T-helper 2 cell treated with Interferon-gamma antibody and Interleukin-4, amounts not matched to agents 100 ng/mL and 5 ng/mL, for 36 hours (primary cell): ENCODE data around the gene TYW1. TPM values are rescaled to one million over a fixed set of nuclear protein-coding genes. Genes with fewer than 3 reads are reported as not detected.
"Not testable (repeated sequence)": the region's sequence is repeated elsewhere in the genome, so short reads cannot be mapped to it uniquely, and the experiment has no call there.

Experiments
- intact Hi-C: fragments of 100-400 bp; cut with micrococcal nuclease; formaldehyde crosslinking; loops from one replicate; pipeline ENCODE4 v1.15.1; 2023
- total RNA-seq: library from RNA; stranded (reverse); gene quantifications from 2 replicates; pipeline ENCODE4 v1.2.3, GENCODE V29; 2022

Gene TYW1
- total RNA-seq, 1 donor from 2014 or later: 19.5 TPM

GRCh38 chr7:67189801-67190465 is 193.3 kb downstream of the TYW1 start:
- intact Hi-C loops: not testable (repeated sequence)

- intact Hi-C loops: not testable (repeated sequence)
These were observed 194.5 kb downstream of the TYW1 start for GRCh38 chr7:67191002-67191720.

GRCh38 chr7:67192123-67192702 is 195.6 kb downstream of the TYW1 start:
- intact Hi-C loops: not testable (repeated sequence)

- intact Hi-C loops: not testable (repeated sequence)
These were observed 196.4 kb downstream of the TYW1 start for GRCh38 chr7:67192889-67193613.

GRCh38 chr7:67196176-67196575 is 199.5 kb downstream of the TYW1 start:
- intact Hi-C loops: not testable (repeated sequence)

GRCh38 chr7:67198865-67199526 is 202.4 kb downstream of the TYW1 start:
- intact Hi-C loops: not testable (repeated sequence)

GRCh38 chr7:67205772-67206171 is 209.1 kb downstream of the TYW1 start:
- intact Hi-C loops: not testable (repeated sequence)

GRCh38 chr7:67206452-67206851 is 209.8 kb downstream of the TYW1 start:
- intact Hi-C loops: no loop called here

- intact Hi-C loops: not testable (repeated sequence)
These were observed 212.0 kb downstream of the TYW1 start for GRCh38 chr7:67208656-67209055.

GRCh38 chr7:67209256-67209655 is 212.6 kb downstream of the TYW1 start:
- intact Hi-C loops: no loop called here

- intact Hi-C loops: no loop called here
These were observed 213.9 kb downstream of the TYW1 start for GRCh38 chr7:67210567-67210966.

- intact Hi-C loops: not testable (repeated sequence)
These were observed 215.2 kb downstream of the TYW1 start for GRCh38 chr7:67211650-67212330.

- intact Hi-C loops: not testable (repeated sequence)
These were observed 216.4 kb downstream of the TYW1 start for GRCh38 chr7:67213038-67213437.

GRCh38 chr7:67223551-67223950 is 226.9 kb downstream of the TYW1 start:
- intact Hi-C loops: not testable (repeated sequence)

- intact Hi-C loops: not testable (repeated sequence)
These were observed 229.8 kb downstream of the TYW1 start for GRCh38 chr7:67226340-67226907.

- intact Hi-C loops: not testable (repeated sequence)
These were observed 230.3 kb downstream of the TYW1 start for GRCh38 chr7:67226967-67227366.

- intact Hi-C loops: not testable (repeated sequence)
These were observed 232.4 kb downstream of the TYW1 start for GRCh38 chr7:67229018-67229417.

GRCh38 chr7:67230029-67230428 is 233.4 kb downstream of the TYW1 start:
- intact Hi-C loops: not testable (repeated sequence)

- intact Hi-C loops: not testable (repeated sequence)
These were observed 236.9 kb downstream of the TYW1 start for GRCh38 chr7:67233506-67233905.

GRCh38 chr7:67236216-67236615 is 239.6 kb downstream of the TYW1 start:
- intact Hi-C loops: not testable (repeated sequence)
